ENCODE results near the gene KDM5A.

DNA sequence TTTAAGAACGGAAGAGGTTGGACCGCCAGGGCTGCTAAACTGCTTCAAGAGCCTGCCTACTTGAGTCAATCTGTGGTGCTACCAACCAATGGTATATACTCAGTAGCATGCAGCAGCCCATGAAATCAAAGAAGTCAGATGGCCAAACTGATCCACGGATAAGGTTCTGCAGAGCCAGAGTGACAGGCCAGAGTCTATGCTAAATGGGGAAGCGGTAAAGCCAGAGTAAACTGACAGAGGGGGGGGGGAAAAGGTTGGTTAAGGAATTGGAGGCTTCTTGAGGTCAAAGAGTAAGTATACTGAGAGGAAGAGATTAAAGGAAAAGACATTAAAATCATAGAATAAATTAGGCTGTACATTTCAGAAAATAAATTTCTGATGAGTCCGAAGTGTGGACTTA is 111.1 kb downstream of the KDM5A start:
- TF ChIP-seq, protein P1, sequence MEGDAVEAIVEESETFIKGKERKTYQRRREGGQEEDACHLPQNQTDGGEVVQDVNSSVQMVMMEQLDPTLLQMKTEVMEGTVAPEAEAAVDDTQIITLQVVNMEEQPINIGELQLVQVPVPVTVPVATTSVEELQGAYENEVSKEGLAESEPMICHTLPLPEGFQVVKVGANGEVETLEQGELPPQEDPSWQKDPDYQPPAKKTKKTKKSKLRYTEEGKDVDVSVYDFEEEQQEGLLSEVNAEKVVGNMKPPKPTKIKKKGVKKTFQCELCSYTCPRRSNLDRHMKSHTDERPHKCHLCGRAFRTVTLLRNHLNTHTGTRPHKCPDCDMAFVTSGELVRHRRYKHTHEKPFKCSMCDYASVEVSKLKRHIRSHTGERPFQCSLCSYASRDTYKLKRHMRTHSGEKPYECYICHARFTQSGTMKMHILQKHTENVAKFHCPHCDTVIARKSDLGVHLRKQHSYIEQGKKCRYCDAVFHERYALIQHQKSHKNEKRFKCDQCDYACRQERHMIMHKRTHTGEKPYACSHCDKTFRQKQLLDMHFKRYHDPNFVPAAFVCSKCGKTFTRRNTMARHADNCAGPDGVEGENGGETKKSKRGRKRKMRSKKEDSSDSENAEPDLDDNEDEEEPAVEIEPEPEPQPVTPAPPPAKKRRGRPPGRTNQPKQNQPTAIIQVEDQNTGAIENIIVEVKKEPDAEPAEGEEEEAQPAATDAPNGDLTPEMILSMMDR (IDR thresholded peaks at IDR 0.05; ENCODE audit: insufficient read depth, low read length, poor library complexity, severe bottlenecking), result no peak
- no peak for TF ChIP-seq EZH2phosphoT487 (conservative IDR thresholded peaks at IDR 0.05; ENCODE audit: low read length)

Data from SU-DHL-6 (cell line).